ENCODE measurements around the gene OXNAD1.

DNA sequence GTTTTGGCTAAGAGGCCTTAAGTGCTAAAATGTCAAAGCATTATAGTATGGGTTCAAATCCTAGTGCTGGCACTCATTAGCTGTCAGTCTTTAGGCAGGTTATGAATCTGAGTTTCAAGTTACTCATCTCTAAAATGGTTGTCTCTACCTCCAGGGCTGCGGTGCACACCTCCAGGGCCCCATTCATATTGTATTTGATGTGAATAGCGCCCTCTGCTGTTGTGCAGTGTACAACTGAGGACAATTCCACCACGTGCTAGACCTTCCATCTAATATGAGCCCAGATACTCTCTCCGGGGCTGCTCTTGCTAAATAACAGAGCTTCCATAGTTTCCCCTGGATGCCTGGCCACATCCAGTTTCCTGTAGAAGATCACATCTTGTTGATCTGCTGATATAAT, 54.3 kb downstream of the OXNAD1 start:
- TF ChIP-seq, protein P1, sequence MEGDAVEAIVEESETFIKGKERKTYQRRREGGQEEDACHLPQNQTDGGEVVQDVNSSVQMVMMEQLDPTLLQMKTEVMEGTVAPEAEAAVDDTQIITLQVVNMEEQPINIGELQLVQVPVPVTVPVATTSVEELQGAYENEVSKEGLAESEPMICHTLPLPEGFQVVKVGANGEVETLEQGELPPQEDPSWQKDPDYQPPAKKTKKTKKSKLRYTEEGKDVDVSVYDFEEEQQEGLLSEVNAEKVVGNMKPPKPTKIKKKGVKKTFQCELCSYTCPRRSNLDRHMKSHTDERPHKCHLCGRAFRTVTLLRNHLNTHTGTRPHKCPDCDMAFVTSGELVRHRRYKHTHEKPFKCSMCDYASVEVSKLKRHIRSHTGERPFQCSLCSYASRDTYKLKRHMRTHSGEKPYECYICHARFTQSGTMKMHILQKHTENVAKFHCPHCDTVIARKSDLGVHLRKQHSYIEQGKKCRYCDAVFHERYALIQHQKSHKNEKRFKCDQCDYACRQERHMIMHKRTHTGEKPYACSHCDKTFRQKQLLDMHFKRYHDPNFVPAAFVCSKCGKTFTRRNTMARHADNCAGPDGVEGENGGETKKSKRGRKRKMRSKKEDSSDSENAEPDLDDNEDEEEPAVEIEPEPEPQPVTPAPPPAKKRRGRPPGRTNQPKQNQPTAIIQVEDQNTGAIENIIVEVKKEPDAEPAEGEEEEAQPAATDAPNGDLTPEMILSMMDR (IDR thresholded peaks at IDR 0.05): peak; percentile 64
- no peak for TF ChIP-seq EZH2 (IDR thresholded peaks at IDR 0.05)
- no peak for TF ChIP-seq EZH2phosphoT487 (IDR thresholded peaks at IDR 0.05)
